GM12891 (cell line): ENCODE measurements around the gene UBASH3B.
"Not testable (repeated sequence)": the region's sequence is repeated elsewhere in the genome, so short reads cannot be mapped to it uniquely, and the experiment has no call there.

Experiments used
- DNase-seq: peaks from one replicate; pipeline ENCODE4 v3.0.0; 2011; ENCODE audit warnings: low spot score; ENCODE audit not compliant: insufficient read length
- FAIRE-seq: peaks from 2 replicates; lab custom pipeline; 2011; peaks lifted over from hg19 to GRCh38; lab: Jason Lieb, UNC
- PAX5 ChIP-seq: IDR thresholded peaks from 2 replicates; pipeline ENCODE4 v1.6.1; 2011; ENCODE audit warnings: low read length, moderate library complexity, mild to moderate bottlenecking; ENCODE audit not compliant: insufficient read depth, severe bottlenecking
- POLR2A ChIP-seq: IDR thresholded peaks from 2 replicates; pipeline ENCODE4 v1.6.1; 2011; ENCODE audit warnings: low read depth, low read length, control low read depth
- POLR2AphosphoS5 ChIP-seq: IDR thresholded peaks from 2 replicates; pipeline ENCODE4 v1.6.1; 2011; ENCODE audit warnings: low read depth, low read length, control low read depth
- POU2F2 ChIP-seq: IDR thresholded peaks from 2 replicates; pipeline ENCODE4 v1.6.1; 2011; ENCODE audit warnings: low read depth, mild to moderate bottlenecking, control low read depth, low read length, moderate library complexity
- SPI1 ChIP-seq: IDR thresholded peaks from 2 replicates; pipeline ENCODE4 v1.6.1; 2011; ENCODE audit warnings: low read depth, low read length, control low read depth
- TAF1 ChIP-seq: IDR thresholded peaks from 2 replicates; pipeline ENCODE4 v1.6.1; 2011; ENCODE audit warnings: low read depth, low read length, control low read depth

Gene UBASH3B

GRCh38 chr11:122850076-122850631 is 194.6 kb downstream of the UBASH3B start:
- FAIRE-seq (peak; percentile 76), DNase-seq (no peak)
- TF ChIP-seq TAF1 (no peak), POLR2A (no peak), SPI1 (no peak), POLR2AphosphoS5 (no peak), POU2F2 (no peak), PAX5 (no peak)

DNA sequence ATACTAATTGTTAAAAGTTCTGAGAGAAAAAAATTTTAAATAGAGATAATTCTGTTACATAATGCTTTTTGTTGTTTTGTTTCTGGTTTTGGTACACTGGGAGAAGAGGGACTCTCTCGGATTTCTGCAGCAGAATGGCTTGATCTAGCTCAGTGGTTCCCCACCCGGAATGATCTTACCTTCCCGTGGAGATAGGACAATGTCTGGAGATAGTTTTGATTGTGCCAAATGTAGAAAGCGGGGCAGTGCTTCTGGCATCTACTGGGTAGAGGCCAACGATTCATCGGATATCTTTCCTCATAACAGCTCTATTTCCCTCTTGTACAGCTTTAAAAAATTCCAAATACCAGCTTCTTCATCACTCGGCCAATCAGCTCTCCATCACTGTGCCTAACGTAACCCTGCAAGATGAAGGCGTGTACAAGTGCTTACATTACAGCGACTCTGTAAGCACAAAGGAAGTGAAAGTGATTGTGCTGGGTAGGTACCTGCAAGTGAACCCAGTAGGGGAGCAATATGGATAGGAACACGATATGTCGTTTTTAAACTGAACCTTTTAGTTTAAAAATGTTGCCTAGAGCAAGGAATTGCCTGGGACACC is 195.9 kb downstream of the UBASH3B start:
- FAIRE-seq (peak; percentile 97), DNase-seq (no peak)
- no peak for TF ChIP-seq POU2F2
- peak; percentile 96 for TF ChIP-seq SPI1
- peak; percentile 47; the same call in 1 of the 2 replicates for TF ChIP-seq POLR2A
- TF ChIP-seq TAF1, result peak; percentile 6; the same call in 1 of the 2 replicates

- DNase-seq (no peak), FAIRE-seq (no peak)
- no peak for TF ChIP-seq TAF1
- peak; percentile 62; the same call in 1 of the 2 replicates for TF ChIP-seq POU2F2
Observed at GRCh38 chr11:122852074-122852795, 196.7 kb downstream of the UBASH3B start.

GRCh38 chr11:122852796-122853160 is 197.3 kb downstream of the UBASH3B start:
- TF ChIP-seq POLR2A (no peak), POU2F2 (no peak), TAF1 (no peak), POLR2AphosphoS5 (no peak), SPI1 (no peak), PAX5 (no peak)
- DNase-seq (no peak), FAIRE-seq (no peak)

- TF ChIP-seq SPI1, result no peak
- DNase-seq (no peak), FAIRE-seq (no peak)
Observed at GRCh38 chr11:122853261-122853660, 197.7 kb downstream of the UBASH3B start.

GRCh38 chr11:122853971-122854446 is 198.5 kb downstream of the UBASH3B start:
- TF ChIP-seq POLR2AphosphoS5, result no peak
- no peak for TF ChIP-seq TAF1
- no peak for TF ChIP-seq POU2F2
- TF ChIP-seq SPI1, result no peak
- no peak for TF ChIP-seq POLR2A
- no peak for TF ChIP-seq PAX5
- FAIRE-seq (peak; percentile 31), DNase-seq (no peak)

DNA sequence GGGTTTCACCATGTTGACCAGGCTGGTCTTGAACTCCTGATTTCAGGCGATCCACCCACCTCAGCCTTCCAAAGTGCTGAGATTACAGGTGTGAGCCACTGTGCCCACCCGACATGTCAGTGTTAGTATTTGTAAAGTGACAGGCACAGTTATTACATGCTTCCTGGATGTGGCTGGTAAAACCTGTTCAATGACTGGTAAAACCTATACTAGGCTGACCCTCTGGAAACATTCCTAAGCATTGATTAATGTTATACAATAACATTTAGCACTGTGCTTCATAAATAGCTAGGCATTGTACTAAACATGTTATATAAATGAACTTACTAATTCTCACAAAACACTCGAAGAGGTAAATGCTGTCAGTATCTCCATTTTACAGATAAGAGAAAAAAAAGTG is 206.1 kb downstream of the UBASH3B start:
- TF ChIP-seq SPI1, result no peak
- TF ChIP-seq TAF1, result no peak
- TF ChIP-seq POU2F2, result no peak
- DNase-seq (no peak), FAIRE-seq (no peak)

DNA sequence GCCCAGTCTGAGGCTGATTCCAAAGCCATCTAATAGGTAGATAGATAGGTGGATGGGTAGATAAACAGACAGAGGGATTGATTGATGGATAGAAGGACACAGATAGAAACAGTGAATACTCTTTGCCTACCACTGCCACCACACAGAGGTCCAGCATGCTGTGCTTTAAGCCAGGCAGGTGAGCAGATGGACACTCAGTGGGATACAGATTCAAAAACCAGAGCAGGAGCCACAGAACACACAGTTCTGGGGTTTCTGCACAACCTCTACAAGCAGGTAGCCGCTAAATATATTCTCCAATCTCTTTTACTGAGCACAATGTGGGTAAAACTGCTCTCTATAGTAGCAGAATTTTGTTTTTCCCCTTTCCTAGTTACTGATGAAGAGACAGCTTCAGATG is 206.6 kb downstream of the UBASH3B start:
- TF ChIP-seq SPI1, result no peak
- FAIRE-seq, result no peak
- no peak for DNase-seq

DNA sequence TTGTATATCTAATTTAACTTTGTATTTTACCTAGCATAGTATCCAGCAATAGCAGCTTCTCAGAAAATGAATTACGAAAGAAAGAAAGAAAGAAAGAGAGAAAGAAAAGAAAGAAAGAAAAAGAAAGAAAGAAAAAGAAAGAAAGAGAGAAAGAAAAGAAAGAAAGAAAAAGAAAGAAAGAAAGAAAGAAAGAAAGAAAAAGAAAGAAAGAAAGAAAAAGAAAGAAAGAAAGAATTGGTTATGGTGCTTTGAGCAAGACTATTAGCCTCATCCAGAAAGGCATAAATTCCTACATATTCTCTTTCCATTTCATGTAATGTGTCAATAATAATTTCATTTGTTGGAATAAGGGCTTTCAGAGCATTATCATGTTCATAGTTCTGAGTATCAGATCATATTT is 207.6 kb downstream of the UBASH3B start:
- FAIRE-seq, result not testable (repeated sequence)

GRCh38 chr11:122863704-122864326 is 208.3 kb downstream of the UBASH3B start:
- FAIRE-seq, result no peak

More for the DNA sequence above, 207.6 kb downstream of the UBASH3B start:
- DNase-seq, result not testable (repeated sequence)

More at GRCh38 chr11:122863704-122864326, 208.3 kb downstream of the UBASH3B start:
- no peak for DNase-seq
- TF ChIP-seq PAX5 (no peak), TAF1 (no peak), POLR2AphosphoS5 (no peak), POLR2A (no peak), POU2F2 (no peak), SPI1 (no peak)
